ENCODE measurements around the gene RHBDL3. TPM values are rescaled to one million over a fixed set of nuclear protein-coding genes. Genes with fewer than 3 reads are reported as not detected.

RHBDL3 gene
- total RNA-seq, 1 experiment from 2014 or later: 12.5 TPM

DNA sequence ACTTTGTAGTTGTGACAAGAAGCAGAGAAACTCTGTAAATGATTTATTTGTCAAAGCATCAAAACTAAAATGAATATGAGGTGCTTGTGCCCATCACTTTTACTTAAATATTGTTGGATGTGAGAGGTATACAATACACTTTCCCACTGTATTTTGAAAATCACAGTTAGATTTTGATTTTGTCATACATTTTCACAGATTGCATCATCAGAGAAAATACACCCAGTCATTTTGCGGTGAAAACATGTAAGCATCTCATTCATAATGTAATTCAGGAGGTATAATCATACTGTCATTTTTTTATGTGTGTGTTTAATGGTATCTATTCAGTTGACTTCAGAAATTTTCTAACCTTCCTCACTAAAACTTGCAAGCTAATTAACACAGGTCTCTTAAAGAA lies 95.6 kb downstream of the RHBDL3 start:
- Histone ChIP-seq H3K14ac (ENCODE audit: insufficient read depth, low read length) (no peak overlapping the region), H4K5ac (ENCODE audit: insufficient read length, low read depth, low read length) (no peak overlapping the region), H4K8ac (replicated peaks; ENCODE audit: insufficient read length, low read depth, low read length) (no peak overlapping the region), H3K23me2 (ENCODE audit: insufficient read length, low read depth, low read length, poor library complexity, severe bottlenecking) (no peaks in the 10 kb centered on the region), H4K91ac (ENCODE audit: insufficient read length, low read depth, low read length) (no peak overlapping the region), H3K27me3 (ENCODE audit: insufficient read depth, low read length) (no peaks in the 10 kb centered on the region), H3K56ac (ENCODE audit: insufficient read length, low read depth, low read length) (no peak overlapping the region), H2AFZ (ENCODE audit: low read length) (no peak overlapping the region), H3K79me2 (ENCODE audit: insufficient read depth, low read length) (peaks cover 9% of the 10 kb centered on the region; the same call in 1 of the 2 replicates), H4K20me1 (ENCODE audit: control insufficient read depth, insufficient read depth, insufficient read length) (peaks cover 2% of the 10 kb centered on the region), H3T11ph (ENCODE audit: low read length) (no peak overlapping the region), H3K9ac (ENCODE audit: extremely low read depth, insufficient read length, low read length) (no peak overlapping the region), H2AK5ac (ENCODE audit: insufficient read length, low read length) (no peak overlapping the region), H2BK12ac (ENCODE audit: insufficient read length, low read depth, low read length) (no peak overlapping the region), H2BK5ac (ENCODE audit: insufficient read length, low read length) (no peak overlapping the region), H3K18ac (ENCODE audit: insufficient read length, low read depth, low read length) (no peak overlapping the region), H3K9me3 (ENCODE audit: control insufficient read depth, low read depth, low read length) (no peaks in the 10 kb centered on the region), H3K79me1 (ENCODE audit: insufficient read depth, low read depth, low read length, poor library complexity, severe bottlenecking) (peaks cover 15% of the 10 kb centered on the region), H3K4me2 (ENCODE audit: insufficient read depth, insufficient read length, low read length) (no peak overlapping the region), H2BK15ac (ENCODE audit: low read depth, low read length) (no peak overlapping the region), H2BK20ac (ENCODE audit: low read depth, low read length, poor library complexity, severe bottlenecking) (no peak overlapping the region), H3K4me1 (ENCODE audit: insufficient read depth, low read length) (no peaks in the 10 kb centered on the region), H3K27ac (ENCODE audit: insufficient read length, low read depth, low read length) (no peak overlapping the region), H2BK120ac (ENCODE audit: low read depth, low read length, poor library complexity, severe bottlenecking) (no peak overlapping the region), H3K4ac (ENCODE audit: low read depth, low read length) (no peak overlapping the region), H3K23ac (ENCODE audit: insufficient read length, low read depth, low read length) (no peak overlapping the region)
- peaks cover 0 to 4% of the 10 kb centered on the region in 2 experiments; a peak in 2 of 4 replicates for H3K4me1 Mint-ChIP-seq
- no peaks in the 10 kb centered on the region for H3K27me3 Mint-ChIP-seq (ENCODE audit: low read depth)
- TF ChIP-seq, protein P1, sequence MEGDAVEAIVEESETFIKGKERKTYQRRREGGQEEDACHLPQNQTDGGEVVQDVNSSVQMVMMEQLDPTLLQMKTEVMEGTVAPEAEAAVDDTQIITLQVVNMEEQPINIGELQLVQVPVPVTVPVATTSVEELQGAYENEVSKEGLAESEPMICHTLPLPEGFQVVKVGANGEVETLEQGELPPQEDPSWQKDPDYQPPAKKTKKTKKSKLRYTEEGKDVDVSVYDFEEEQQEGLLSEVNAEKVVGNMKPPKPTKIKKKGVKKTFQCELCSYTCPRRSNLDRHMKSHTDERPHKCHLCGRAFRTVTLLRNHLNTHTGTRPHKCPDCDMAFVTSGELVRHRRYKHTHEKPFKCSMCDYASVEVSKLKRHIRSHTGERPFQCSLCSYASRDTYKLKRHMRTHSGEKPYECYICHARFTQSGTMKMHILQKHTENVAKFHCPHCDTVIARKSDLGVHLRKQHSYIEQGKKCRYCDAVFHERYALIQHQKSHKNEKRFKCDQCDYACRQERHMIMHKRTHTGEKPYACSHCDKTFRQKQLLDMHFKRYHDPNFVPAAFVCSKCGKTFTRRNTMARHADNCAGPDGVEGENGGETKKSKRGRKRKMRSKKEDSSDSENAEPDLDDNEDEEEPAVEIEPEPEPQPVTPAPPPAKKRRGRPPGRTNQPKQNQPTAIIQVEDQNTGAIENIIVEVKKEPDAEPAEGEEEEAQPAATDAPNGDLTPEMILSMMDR (conservative IDR thresholded peaks at IDR 0.05): no peak
- H3K27ac Mint-ChIP-seq: no peak overlapping the region
- peaks cover 64 to 87% (median 87%) of the 10 kb centered on the region in 3 experiments; a peak in 6 of 7 replicates for H3K36me3 Mint-ChIP-seq (ENCODE audit: insufficient read depth in 1 of 3, low read depth in 3 of 3)
- no peak for DNase-seq
- WGBS (ENCODE audit: extremely low coverage, insufficient read length, low lambda C conversion rate): no CpG with 5 or more reads among the region's 1 CpG
- no peak overlapping the region for H3K4me3 Mint-ChIP-seq
- H3K9me3 Mint-ChIP-seq: no peaks in the 10 kb centered on the region
